ENCODE data around the gene ANKRD1.
"Not testable (repeated sequence)": the region's sequence is repeated elsewhere in the genome, so short reads cannot be mapped to it uniquely, and the experiment has no call there.

Gene ANKRD1

GRCh38 chr10:90912174-90912573 is 8.7 kb downstream of the ANKRD1 start:
- no peak for DNase-seq (ENCODE audit: low read depth)

- DNase-seq (ENCODE audit: low read depth): peak; percentile 37
These were observed 9.5 kb downstream of the ANKRD1 start for GRCh38 chr10:90911133-90912051.

GRCh38 chr10:90906596-90906995 is 14.3 kb downstream of the ANKRD1 start:
- no peak for DNase-seq (ENCODE audit: low read depth)

GRCh38 chr10:90905925-90906324 is 15.0 kb downstream of the ANKRD1 start:
- DNase-seq (ENCODE audit: low read depth): no peak

- DNase-seq (ENCODE audit: low read depth): not testable (repeated sequence)
These were observed 24.0 kb downstream of the ANKRD1 start for GRCh38 chr10:90896916-90897315.

- no peak for DNase-seq (ENCODE audit: low read depth)
These were observed 27.7 kb downstream of the ANKRD1 start for GRCh38 chr10:90893190-90893589.

DNA sequence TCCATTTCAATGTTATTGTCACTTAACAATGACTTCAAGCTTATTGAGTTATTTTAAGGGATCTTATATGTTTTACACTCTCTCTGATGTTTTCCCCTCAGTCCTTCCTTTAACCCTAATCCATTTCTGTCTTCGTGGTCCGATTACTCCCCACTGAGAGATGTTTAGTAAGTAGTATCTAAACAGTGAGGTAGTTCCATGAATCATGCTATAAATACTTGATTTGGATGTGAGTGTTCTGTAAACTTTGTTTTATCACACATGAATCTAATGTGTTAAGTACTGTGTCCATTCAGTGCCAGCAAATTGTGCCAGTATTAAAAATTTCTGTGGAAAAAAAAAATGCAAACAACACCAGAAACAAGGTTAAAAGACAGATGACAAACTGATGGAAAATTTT is 30.5 kb downstream of the ANKRD1 start:
- no peak for DNase-seq (ENCODE audit: low read depth)

GRCh38 chr10:90889636-90890035 is 31.3 kb downstream of the ANKRD1 start:
- no peak for DNase-seq (ENCODE audit: low read depth)

GRCh38 chr10:90888387-90888786 is 32.5 kb downstream of the ANKRD1 start:
- DNase-seq (ENCODE audit: low read depth): no peak

DNA sequence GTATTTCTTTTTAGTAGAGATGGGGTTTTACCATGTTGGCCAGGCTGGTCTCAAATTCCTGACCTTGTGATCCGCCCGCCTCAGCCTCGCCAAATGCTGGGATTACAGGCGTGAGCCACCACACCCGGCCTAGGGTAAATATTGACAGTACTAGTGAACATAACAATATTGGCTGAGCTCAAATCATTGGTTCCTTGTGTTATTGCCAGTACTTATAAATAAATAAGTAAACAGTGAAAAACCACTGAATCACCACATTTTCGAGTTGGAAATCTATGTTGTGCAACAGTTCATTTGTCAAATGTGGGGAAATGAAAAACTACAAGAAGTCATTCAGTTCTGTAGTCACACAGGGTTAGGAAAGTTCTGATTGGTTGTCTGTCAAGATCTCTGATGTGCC is 33.3 kb downstream of the ANKRD1 start:
- no peak for DNase-seq (ENCODE audit: low read depth)

DNA sequence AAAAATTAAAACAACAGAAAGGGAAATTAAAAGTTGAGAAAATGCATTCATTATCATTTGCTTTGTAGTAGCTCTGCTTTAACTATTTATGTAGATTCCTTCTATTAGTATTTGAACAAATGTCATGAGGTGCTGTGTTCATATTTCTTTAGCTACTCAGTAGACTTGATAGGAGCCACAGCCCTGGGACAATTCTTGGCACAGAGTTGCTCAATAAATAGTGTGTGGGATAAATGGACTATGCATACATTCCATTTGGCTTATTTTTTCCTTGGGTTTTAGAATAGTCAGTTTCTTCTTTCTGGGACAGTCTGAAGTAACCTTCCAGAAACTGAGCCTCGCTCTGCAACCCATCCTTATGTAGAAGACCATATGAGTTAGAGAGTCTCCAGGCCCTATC is 35.7 kb downstream of the ANKRD1 start:
- DNase-seq (ENCODE audit: low read depth): no peak

- DNase-seq (ENCODE audit: low read depth): no peak
These were observed 36.5 kb downstream of the ANKRD1 start for GRCh38 chr10:90884431-90884830.

DNA sequence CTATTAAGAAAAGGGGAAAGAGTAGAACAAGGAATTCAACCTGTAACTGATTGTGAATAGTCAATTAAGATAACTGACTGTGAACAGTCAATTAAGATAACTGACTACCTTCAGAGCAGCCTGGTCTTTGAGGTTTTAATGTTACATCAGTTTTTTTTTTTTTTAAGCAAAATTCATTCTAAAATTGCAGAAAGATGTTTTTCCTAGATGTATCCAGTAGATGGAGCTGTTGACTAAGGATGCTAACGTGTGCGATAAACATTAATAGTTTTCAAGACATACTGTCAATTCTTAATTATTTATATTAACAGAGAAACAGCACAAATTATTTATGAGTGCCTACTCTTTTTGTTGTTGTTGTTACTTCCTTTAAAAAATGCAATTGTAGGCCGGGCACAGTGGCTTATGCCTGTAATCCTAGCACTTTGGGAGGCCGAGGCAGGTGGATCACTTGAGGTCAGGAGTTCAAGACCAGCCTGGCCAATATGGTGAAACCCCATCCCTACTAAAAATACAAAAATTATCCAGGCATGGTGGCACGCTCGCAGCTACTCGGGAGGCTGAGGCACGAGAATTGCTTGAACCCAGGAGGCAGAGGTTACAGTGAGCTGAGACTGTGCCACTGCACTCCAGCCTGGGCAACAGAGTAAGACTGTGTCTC is 40.7 kb downstream of the ANKRD1 start:
- not testable (repeated sequence) for DNase-seq (ENCODE audit: low read depth)

DNA sequence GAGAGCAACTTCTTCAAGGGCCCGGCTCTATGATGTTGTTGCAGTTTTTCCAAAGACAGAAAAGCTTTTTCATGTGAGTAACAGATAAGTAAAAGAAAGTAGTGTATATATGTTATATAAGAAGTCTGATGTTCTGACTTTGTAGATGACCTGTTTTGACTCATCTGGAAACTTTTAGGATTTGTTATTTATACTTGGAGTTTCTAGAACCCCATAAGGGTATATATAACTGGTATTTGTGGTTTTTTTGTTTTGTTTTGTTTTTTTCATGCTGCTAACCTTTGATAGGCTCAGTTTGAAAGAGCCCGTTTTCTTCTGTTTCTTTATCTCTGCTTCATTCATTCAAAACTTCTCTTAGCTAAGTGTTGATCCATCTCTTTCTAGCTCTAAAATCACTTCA is 41.8 kb downstream of the ANKRD1 start:
- DNase-seq (ENCODE audit: low read depth): no peak

DNA sequence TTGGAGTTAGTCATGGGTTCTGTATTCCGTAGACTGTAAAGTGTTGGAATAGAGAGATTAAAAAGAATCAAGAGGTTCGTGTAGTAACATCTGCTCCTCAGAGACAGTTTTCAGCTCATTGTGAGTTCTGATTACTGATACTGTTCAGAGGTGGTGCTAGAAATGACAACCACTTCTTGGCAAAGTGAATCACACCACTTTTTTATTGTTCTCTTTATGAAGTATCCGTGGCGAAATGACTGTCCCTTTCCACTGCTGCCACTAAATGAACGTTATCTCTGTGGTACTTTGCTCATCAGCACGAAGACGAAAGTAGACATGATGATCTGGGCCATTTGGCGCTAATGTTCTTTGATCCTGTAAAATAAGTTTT is 48.3 kb downstream of the ANKRD1 start:
- no peak for DNase-seq (ENCODE audit: low read depth)

DNA sequence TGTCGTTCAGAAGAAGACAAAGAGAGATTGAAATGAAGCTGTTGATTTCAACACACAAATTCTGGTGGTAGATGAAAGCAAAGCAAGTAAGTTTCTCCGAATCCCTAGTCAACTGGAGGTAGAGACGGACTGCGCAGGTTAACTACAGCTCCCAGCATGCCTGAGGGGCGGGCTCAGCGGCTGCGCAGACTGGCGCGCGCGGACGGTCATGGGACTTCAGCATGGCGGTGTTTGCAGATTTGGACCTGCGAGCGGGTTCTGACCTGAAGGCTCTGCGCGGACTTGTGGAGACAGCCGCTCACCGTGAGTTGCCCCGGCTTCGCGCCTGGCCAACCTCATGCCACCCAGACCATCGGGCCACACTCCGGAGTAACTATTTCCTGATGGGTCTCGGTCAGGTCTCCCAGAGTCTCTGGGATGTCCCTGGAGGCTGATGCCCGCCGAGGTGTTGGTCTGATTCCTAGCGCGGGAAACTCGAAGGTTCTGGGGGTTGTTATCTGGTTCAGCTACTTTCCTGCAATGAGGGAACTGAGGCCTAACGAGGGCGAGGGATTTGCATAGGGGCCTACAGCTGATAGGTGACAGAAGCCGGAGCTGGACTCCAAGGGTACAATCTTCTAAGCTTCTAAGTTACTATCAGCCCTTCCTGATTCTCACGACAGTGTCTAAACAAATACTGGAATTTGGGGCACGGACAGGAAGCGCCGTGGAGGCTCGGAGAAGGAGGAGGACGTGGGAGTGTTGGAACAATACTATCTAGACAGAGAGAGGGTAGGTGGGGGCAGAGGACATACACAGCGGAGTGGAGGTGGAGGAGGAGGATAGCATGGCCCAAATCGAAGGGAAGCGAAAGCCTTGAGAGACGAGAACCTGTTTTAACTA is 48.9 kb downstream of the ANKRD1 start, which contains the start of gene RPP30:
Gene RPP30 (plus strand): TSS at position 209 of the 882 bp plus-strand sequence. CDS start 13 bp downstream, at position 222.
- DNase-seq (ENCODE audit: low read depth): peak; percentile 44

- DNase-seq (ENCODE audit: low read depth): peak; percentile 54
These were observed 49.6 kb downstream of the ANKRD1 start for GRCh38 chr10:90871279-90871765.

DNA sequence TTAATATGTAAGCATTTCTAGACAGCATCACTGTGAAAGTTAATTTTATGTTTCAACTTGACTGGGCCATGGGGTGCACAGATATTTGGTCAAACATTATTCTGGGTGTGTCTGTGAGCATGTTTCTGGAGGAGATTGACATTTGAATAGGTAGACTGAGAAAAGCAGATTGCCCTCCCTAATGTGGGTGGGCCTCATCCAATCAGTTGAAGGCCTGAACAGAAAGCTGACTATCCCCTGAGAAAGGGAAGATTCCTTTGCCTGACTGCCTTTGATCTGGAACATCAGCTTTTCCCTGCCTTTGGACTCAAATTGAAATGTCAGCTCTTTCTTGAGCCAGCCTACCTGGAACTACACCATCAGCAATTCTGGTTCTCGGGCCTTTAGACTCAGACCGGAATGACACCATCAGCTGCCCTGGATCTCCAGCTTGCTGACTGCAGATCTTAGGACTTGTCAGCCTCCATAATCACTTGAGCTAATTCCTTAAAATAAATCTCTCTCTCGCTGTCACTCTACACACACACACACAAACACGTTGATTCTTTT is 54.8 kb downstream of the ANKRD1 start:
- DNase-seq (ENCODE audit: low read depth): no peak

DNA sequence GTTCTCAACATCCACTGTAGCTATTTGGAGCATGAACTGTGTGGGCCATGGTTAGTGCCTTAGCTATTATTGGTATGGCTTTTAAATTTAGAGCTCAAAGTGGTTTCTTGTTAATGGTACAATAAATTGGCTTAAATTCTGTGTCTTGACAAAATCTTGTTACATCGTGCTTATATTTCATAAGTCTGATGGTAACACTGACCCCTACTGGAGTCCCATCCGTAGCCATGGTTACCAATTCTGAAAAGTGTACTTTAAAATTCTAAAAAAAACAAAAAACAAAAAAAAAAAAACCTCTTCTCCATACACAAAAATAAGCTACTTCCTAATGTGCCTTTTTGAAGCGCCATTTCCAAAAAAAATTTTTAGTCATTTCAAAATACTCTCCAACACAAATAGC is 55.5 kb downstream of the ANKRD1 start:
- no peak for DNase-seq (ENCODE audit: low read depth)

GRCh38 chr10:90862908-90863514 is 57.9 kb downstream of the ANKRD1 start:
- DNase-seq (ENCODE audit: low read depth): no peak
